Occipital lobe (tissue), 2 donors: ENCODE data around the gene GPR139. TPM values are rescaled to one million over a fixed set of nuclear protein-coding genes. Genes with fewer than 3 reads are reported as not detected.

ENCODE experiments used
- DNase-seq: peaks from one replicate; lab custom pipeline; 2025; lab: John Stamatoyannopoulos, UW
- total RNA-seq: library from RNA; depleted of rRNA; stranded (reverse); fragments of >200 nt; gene quantifications from one replicate; pipeline ENCODE4 v1.2.3, GENCODE V29; 2014

The GPR139 gene
- total RNA-seq, 1 donor from 2014 or later, result 1.4 TPM

GRCh38 chr16:19984135-19984534, 89.6 kb downstream of the GPR139 start:
- no peak for DNase-seq

Other genes with a start within 250 kb of the GPR139 start
- gene GPRC5B, start 189.0 kb downstream of the GPR139 start, total RNA-seq, result 39.3 TPM